GM12892 (cell line): ENCODE results near the gene EOLA1.
"Not testable (repeated sequence)": the region's sequence is repeated elsewhere in the genome, so short reads cannot be mapped to it uniquely, and the experiment has no call there.

ENCODE experiments used
- POLR2A ChIP-seq: IDR thresholded peaks from 2 replicates; pipeline ENCODE4 v1.6.1; 2011; ENCODE audit warnings: low read depth, low read length, control low read depth
- POLR2AphosphoS5 ChIP-seq: IDR thresholded peaks from 2 replicates; pipeline ENCODE4 v1.6.1; 2011; ENCODE audit warnings: low read depth, low read length, control low read depth

DNA sequence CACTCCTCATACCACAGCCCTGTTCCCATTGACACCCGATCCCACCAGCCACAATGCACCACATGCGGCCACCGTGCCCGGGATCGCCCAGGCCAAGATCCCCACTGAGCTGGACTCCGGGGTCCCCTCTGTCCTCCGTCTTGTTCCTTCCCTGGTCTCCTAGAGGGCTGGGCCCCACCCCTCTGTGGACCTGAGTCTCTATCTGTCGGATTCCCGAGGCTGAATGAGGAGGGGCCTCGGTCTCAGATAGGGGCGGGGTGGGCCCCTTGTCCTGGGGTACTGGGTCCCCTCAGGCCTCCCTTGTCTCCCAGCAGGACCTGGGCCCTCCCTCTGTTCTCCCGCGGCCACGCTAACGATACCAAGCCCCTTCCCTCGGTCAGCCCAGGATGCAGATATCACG lies 44.8 kb downstream of the EOLA1 start:
- TF ChIP-seq POLR2A, POLR2AphosphoS5: not testable (repeated sequence)
